DND-41 (cell line): Measurements from ENCODE around the gene MRPL49.

Experiments
- ATAC-seq: fragments of 200-7000 bp; cut with Tn5 transposase; 3 replicates; pipeline ENCODE4 v1.9.1; 2021; ENCODE audit warnings: low read depth; ENCODE audit not compliant: insufficient read depth
- DNase-seq: peaks from one replicate; pipeline ENCODE4 v3.0.0-alpha.2; 2020
- H2AFZ ChIP-seq: 2 replicates; pipeline ENCODE4 v1.6.0; 2012; ENCODE audit warnings: low read depth, low read length
- H3K27ac ChIP-seq: 2 replicates; pipeline ENCODE4 v1.5.1; 2012; ENCODE audit warnings: low read length, inconsistent platforms
- H3K27me3 ChIP-seq: fragments of 200-600 bp; sonication (generic); 2 replicates; pipeline ENCODE4 v1.6.0; 2012; ENCODE audit warnings: low read length, mild to moderate bottlenecking, inconsistent platforms; ENCODE audit not compliant: insufficient read depth, poor library complexity
- H3K36me3 ChIP-seq: 2 replicates; pipeline ENCODE4 v1.5.1; 2012; ENCODE audit warnings: low read length, inconsistent platforms; ENCODE audit not compliant: insufficient read depth
- H3K4me1 ChIP-seq: 2 replicates; pipeline ENCODE4 v1.5.1; 2012; ENCODE audit warnings: mild to moderate bottlenecking, low read length; ENCODE audit not compliant: insufficient read depth
- H3K4me2 ChIP-seq: 2 replicates; pipeline ENCODE4 v1.6.0; 2012; ENCODE audit warnings: mild to moderate bottlenecking, moderate library complexity, low read length, inconsistent platforms; ENCODE audit not compliant: insufficient read depth
- H3K4me3 ChIP-seq, 2 experiments: fragments of 200-600 bp in 1 of 2; shearing (Covaris generic) in 1 of 2; 2 replicates each; pipeline ENCODE4 v1.5.1; 2012 to 2016; ENCODE audit warnings: inconsistent platforms in 2 of 2, low read length in 2 of 2, mild to moderate bottlenecking in 2 of 2, low read depth in 1 of 2, moderate library complexity in 1 of 2
- H3K79me2 ChIP-seq: 2 replicates; pipeline ENCODE4 v1.6.0; 2012; ENCODE audit warnings: low read length, inconsistent platforms; ENCODE audit not compliant: insufficient read depth
- H3K9ac ChIP-seq: 2 replicates; pipeline ENCODE4 v1.6.0; 2012; ENCODE audit warnings: low read depth, mild to moderate bottlenecking, inconsistent platforms, low read length, moderate library complexity
- H3K9me3 ChIP-seq: 2 replicates; pipeline ENCODE4 v1.5.1; 2012; ENCODE audit warnings: low read length, moderate library complexity, mild to moderate bottlenecking, inconsistent platforms; ENCODE audit not compliant: insufficient read depth, severe bottlenecking
- H4K20me1 ChIP-seq: 2 replicates; pipeline ENCODE4 v1.6.0; 2012; ENCODE audit warnings: low read length; ENCODE audit not compliant: insufficient read depth
- CTCF ChIP-seq: IDR thresholded peaks from 2 replicates; pipeline ENCODE4 v1.5.1; 2012; ENCODE audit warnings: borderline replicate concordance, low read length, moderate library complexity, mild to moderate bottlenecking; ENCODE audit not compliant: poor library complexity, severe bottlenecking; ENCODE audit errors: extremely low read depth
- EZH2 ChIP-seq: IDR thresholded peaks from 3 replicates; pipeline ENCODE4 v1.6.1; 2012; ENCODE audit warnings: borderline replicate concordance, low read depth, mild to moderate bottlenecking, moderate library complexity, low read length, inconsistent platforms; ENCODE audit not compliant: severe bottlenecking

MRPL49 gene

GRCh38 chr11:65127473-65128181 lies 5.5 kb downstream of the MRPL49 start:
- H3K4me1 ChIP-seq: peaks cover 21% of the 10 kb centered on the region
- no peak overlapping the region for H3K4me2 ChIP-seq
- H2AFZ ChIP-seq: no peak overlapping the region
- H3K27me3 ChIP-seq: no peaks in the 10 kb centered on the region
- no peak overlapping the region for H3K27ac ChIP-seq
- 0 out of 2 replicates have a peak, but pooled peaks cover 6% of the 10 kb centered on the region for H4K20me1 ChIP-seq
- H3K79me2 ChIP-seq: peaks cover 26% of the 10 kb centered on the region
- no peak for DNase-seq
- H3K9me3 ChIP-seq: no peaks in the 10 kb centered on the region
- H3K9ac ChIP-seq: no peak overlapping the region
- no peak for TF ChIP-seq EZH2
- no peak for TF ChIP-seq CTCF
- ATAC-seq: peak; percentile 9; the same call in 1 of the 3 replicates
- peaks cover 86% of the 10 kb centered on the region for H3K36me3 ChIP-seq
- no peak overlapping the region for H3K4me3 ChIP-seq

- Histone ChIP-seq H4K20me1 (peaks cover 14% of the 10 kb centered on the region; the same call in 1 of the 2 replicates), H3K9ac (no peak overlapping the region), H3K4me2 (no peak overlapping the region), H3K4me1 (peaks cover 21% of the 10 kb centered on the region), H3K27me3 (no peaks in the 10 kb centered on the region), H3K4me3 (no peak overlapping the region), H3K79me2 (peaks cover 27% of the 10 kb centered on the region), H3K36me3 (peaks cover 91% of the 10 kb centered on the region), H2AFZ (no peak overlapping the region), H3K27ac (no peak overlapping the region), H3K9me3 (no peaks in the 10 kb centered on the region)
- TF ChIP-seq EZH2 (no peak), CTCF (no peak)
- peak; percentile 22; the same call in 1 of the 3 replicates for ATAC-seq
- DNase-seq: no peak
Observed at GRCh38 chr11:65128182-65129145, 6.3 kb downstream of the MRPL49 start.

GRCh38 chr11:65129649-65130441 lies 7.7 kb downstream of the MRPL49 start:
- no peak overlapping the region for H3K4me3 ChIP-seq
- H3K36me3 ChIP-seq: peaks cover 82% of the 10 kb centered on the region

More at GRCh38 chr11:65129649-65130441, 7.7 kb downstream of the MRPL49 start:
- Histone ChIP-seq H2AFZ (no peak overlapping the region), H4K20me1 (peaks cover 21% of the 10 kb centered on the region), H3K27me3 (no peaks in the 10 kb centered on the region), H3K4me2 (no peak overlapping the region), H3K9ac (no peak overlapping the region), H3K4me1 (peaks cover 18% of the 10 kb centered on the region), H3K9me3 (no peaks in the 10 kb centered on the region), H3K79me2 (peaks cover 26% of the 10 kb centered on the region), H3K27ac (no peak overlapping the region)
- DNase-seq (no peak), ATAC-seq (no peak)
- TF ChIP-seq EZH2 (no peak), CTCF (no peak)
